Stimulated activated CD4-positive, alpha-beta T cell treated with anti-CD3 and anti-CD28 coated beads, TNF-alpha, amount 100 ng/mL, for 1 hour (primary cell): ENCODE data around the gene TRAF1.
A peak's percentile ranks its signal among the peaks of the same experiment; 100 is the strongest.

Source experiments
- DNase-seq, 3 donors: peaks; one replicate each; pipeline ENCODE4 v3.0.0-alpha.2; 2020; ENCODE audit warnings: low read depth in 3 of 3, low spot score in 1 of 3

Gene TRAF1

GRCh38 chr9:120941046-120941770 lies 14.6 kb upstream of the TRAF1 start:
- no peak for DNase-seq

DNA sequence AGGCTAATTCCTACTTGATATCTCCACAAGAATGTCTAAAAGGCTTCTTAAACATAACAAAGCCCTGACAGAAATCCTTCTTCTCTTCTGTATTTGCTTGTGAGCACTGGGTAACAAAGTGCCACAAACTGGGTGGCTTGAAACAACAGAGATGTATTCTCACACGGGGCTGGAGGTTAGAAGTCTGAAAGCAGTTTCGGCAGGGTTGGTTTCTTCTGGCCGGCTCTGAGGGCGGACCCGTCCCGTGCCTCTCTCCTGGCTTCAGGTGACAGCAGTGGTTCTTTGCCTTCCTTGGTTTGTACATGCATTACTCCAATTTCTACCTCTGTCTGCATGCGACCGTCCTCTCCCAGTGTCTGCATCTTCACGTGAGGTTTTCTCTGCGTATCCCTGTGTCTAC lies 14.0 kb upstream of the TRAF1 start:
- no peak for DNase-seq

DNA sequence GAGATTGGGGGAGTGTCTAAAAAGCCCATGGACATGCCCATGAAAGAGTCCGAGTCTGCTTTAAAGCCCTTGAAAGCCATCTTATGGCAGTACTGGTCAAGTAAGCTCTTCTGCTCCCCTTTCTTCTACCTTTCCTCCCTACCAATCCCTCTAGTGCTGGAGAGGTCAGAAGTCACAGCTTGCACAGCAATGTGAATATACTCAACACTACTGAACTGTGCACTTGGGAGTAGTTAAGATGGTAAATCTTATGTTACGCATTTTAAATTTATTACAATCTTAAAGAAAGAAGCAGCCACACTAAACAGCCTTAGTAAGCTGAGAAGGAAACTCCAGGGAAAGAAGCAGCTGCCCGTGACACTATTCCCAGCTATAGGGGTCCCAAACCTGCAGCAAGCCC lies 12.3 kb upstream of the TRAF1 start:
- no peak for DNase-seq

DNA sequence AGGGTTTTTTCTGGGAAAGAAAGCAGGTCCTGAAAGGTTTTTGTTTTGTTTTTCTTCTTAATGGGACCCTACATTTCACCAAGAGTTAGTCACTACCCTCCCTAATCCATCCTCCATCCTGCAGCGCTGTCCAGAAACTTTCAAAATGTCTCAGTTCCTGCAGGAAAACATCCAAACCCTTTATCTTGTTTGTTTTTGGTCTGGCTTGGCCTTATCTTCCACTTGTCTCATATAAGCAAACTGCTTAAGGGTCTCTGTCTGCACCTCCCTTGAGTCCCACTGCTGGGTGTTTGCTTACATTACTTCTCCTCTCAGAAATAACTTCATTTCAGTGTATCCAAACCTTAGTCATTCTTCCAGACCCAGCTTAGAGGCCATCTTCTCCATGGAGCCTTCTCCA lies 11.0 kb upstream of the TRAF1 start:
- DNase-seq: no peak

DNA sequence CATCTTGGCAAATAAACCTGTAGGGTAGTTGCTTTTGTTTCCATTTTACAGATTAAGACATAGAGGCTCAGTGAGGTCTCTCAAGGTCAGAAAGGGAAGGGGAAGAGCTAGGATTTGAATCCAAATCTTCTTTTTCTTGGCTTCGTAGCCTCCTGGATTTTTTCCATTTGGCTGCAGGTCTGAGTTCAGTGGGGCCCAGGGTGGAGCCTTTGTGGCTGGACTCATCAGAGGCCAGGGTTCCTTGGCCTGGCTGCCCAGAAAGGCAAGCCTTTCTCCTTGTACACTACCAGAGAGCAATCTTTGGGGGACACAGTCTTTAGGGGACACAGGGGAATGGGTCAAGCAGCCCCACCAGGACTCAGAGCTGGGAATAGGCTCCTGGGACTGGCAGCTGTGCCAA lies 10.5 kb upstream of the TRAF1 start:
- no peak for DNase-seq

GRCh38 chr9:120936764-120937122 lies 10.1 kb upstream of the TRAF1 start:
- no peak for DNase-seq

DNA sequence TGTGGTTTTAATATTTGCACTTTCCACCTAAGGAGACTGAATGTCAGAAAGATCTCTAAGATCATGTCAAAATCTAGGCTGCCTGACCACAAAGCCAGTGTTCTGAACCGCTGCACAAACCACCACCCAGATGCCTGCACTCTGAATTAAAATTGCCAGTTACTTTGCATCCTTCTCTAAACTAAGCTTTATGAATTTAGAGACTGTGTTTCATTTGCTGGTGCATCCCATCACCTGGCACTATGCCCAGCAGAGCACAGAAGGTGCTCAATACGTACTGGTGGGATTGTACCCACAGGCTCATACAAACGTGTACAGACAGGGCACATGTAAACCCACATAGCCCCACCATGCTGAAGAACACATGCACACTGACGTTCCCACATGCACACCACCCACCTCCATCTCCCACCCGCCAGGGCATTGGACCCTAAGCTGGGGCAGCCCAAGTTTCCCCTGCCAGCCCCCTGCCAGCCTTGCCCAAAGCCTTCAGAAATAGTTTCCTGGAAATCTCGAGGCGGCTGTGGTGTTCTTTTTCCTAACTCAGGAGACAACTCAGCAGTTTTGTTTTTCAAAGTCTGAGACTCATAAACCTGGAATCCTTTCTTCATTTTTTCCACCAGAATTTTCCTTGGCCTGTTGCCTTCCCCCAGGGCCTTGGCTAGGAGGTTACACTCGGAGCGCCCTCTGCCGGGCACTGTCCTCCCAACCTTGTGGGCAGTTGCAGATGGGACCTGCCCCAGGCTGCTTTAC lies 9.6 kb upstream of the TRAF1 start:
- peak; percentile 73 to 89 (median 78) for DNase-seq

DNA sequence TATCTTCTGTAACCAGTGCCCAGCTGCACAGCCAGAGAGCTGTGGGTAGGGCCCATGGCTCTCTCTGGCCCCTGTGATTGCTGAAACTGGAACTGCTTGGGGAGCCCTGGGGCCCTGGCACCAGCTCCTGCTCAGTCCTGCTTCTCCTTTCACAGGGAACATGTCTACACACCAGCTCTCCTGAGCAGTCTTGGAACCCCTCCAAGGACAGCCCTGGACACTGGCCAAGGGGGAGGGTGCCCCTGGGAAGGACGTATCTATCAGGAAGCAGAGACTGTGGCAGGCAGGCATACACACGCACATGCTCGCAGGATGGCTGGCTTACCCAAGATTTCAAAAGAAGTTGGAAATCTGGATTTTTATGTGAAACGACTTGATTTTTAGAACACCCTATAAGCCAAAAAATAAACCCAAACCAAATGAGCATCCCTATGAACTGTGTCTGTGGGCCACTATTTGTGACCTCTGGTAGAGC lies 8.8 kb upstream of the TRAF1 start:
- no peak for DNase-seq

DNA sequence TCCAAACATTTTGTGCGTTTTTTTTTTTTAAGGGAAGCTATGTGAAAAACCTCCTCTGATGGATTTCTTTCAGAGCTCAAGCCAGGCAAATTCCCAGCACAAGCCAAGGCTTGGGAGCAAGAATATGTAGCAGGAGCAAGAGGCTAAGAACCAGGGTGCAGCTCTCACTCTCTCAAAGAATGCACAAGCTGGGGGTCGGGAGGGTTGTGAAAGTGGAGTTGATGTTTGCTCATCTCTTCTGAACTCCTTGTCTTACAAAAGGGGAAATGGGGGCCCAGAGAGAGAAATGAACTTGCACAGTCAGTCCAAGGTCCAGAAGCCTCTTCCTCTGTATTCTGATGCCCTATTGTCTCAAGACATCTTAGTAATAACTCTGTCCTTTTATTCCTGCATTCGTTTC lies 7.7 kb upstream of the TRAF1 start:
- no peak for DNase-seq

DNA sequence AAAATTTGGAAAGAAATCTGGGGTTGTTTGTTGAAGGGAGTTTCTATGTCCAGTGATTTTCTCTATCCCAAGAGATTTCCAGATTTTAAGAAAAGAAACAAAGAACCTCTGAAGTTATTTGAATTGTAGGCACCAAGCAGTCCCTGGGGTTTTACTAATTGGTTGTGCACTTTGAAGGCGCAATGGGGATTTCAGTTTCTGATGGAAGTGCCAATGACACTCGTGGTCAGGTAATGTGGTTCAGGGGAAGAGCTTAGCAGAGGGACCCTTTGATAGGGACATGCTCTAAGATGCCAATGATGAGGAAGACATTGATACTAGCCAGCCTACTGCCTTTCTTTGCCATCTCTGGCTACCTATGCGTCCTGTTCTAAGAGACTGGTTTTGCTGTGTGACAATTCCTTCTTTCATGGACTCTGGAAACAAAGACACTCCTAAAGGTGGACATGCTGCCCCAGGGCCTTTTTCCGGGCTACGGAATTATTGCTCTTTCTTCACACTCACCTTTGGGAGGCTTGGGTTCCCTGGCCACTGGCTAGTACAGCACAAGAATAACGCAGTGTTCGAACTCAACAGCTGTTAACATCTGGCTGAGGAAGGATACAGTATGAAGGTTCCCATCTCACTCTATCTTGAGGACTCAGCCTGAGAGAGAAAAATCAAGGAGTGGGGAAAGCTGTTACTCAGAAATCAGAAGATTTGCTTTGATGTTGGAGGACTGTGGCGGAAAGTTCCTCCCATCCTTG lies 6.9 kb upstream of the TRAF1 start:
- no peak for DNase-seq

- DNase-seq: no peak
These were observed 5.7 kb upstream of the TRAF1 start for GRCh38 chr9:120932086-120932823.

GRCh38 chr9:120931231-120932085 lies 4.9 kb upstream of the TRAF1 start:
- DNase-seq: no peak

GRCh38 chr9:120929229-120929791 lies 2.7 kb upstream of the TRAF1 start:
- no peak for DNase-seq

DNA sequence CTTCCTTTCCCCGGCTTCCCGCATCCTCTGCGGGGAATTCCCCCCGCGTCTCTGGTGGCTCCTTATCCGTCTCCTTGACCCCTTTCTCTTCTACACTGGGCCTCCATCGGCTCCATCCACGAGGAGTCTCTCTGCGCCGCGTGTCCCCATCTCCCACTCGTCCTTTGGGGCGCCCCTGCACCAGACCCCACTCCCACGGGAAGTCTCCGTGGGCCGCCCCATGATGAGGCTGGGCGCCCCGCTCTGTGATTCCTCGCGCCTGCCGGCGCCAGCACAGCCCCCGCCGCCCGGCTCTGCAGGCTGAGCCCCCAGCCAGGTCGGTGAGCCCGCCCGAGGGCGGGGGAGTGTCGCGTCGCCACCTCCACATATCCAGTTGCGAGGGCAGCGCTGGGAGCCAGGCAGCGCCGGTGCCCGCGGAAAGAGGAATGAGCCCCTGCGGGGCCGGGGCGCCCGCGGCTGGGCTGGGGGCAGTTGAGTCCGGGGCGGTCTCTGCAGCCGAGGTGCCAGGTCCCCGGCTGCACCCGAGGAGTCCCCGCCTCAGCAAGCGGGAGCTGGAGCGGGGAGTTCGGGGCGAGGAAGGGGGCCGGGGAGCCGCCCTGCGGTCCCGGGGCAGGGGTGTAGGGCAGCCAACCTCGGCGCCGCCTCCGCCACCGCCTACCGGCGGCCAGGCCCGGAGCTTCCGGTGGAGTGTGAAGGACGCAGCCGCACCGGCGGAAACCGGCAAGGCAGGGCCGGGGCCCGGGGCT lies 2.1 kb upstream of the TRAF1 start:
- DNase-seq: peak in 2 of 3 donors; percentile 58 to 69

DNA sequence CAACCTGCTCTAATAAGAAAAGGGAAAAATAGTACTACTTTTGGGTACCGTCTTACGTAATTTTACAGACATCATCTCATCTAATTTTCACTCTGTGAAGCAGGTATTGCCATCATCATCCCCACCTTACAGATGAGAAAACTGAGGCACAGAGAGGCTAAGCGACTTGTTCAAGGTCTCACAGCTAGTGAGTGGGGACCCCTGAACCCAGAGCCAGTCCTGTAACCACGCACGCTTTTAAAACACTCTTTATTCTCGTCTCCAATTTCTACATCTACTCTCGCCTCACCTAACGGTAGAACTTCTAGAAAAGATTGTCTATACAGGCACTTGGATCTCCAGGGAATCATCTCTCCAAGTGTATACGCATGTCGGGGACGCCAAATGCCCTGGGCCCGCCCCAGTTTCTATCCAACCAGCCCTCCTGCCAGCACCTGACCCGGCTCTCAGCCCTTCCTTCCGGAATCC lies 1.5 kb upstream of the TRAF1 start:
- no peak for DNase-seq

DNA sequence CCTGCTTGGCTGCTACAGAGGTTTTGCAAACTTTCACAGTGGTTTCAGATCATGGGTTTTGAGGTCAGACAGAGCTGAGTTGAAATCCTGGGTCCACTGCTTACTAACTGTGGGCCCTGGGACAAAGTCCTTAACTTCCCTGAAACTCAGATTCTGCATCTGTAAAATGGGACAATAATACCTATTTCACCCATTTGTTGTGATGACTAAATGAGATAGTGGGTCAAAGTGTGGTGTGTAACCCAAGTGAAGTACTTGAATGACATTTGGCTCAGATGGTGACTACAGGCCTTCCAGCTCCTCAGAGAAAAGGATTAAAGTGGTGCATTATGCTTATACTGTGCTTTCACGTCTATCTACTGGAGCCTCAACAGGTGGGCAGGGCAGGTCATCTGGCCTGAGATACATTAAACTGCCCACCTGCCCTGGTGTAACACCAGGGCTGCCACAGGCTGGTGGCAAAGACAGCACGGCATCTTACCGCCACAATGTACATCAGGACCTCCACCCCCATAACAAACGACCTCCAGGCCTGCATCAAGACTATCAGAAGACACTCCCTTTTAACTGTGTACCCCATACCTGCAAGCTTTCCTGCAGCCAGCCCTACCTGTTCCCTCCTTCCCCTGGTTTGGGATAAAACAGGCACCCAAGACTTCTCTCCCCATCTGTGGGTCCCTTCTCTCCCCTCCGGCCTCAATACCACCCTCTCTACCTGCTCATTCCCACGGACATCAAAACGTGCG lies 846 bp upstream of the TRAF1 start:
- no peak for DNase-seq

DNA sequence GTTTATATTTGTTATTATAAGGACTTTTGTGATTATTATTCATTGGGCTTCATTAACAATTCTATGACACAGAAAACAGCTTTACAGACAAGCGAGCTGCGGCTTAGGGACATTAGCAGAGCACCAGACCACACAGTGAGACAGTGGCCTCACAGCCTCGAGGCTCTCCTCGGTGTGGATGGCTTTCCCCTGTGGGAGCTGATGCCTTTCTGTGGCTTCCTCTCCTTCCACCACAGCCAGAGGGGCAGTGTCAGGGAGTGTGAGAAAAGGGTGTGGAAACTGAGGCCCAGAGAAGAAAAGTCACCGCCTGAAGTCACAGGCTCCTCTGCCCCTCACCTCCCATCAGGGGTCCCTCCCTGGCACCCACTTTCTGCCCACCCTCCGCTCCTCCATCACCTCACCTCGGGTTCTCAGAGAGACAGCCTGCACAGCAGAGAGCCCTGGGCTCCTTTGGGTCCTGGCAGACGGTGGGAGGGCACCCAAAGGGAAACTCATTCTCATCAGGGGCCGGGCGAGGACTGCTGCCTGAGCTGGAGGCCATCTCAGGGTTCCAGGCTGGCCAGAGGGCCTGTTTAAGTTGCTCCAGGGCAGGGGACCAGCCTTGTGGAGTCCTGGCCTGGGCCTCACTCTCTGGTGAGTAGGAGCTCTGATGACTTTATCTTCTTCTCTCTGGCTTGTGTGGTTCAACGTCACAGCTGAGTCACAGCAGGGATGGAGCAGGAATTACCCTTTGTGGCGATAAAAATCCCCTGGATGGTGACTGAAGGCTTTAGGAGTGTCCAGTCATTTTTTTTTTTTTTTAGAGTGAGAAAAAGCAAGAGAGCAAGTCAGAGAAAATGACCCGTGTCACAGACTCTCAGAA lies 830 bp downstream of the TRAF1 start:
- DNase-seq: peak in 2 of 3 donors; percentile 64 to 68
